GM18951 (cell line): ENCODE results near the gene CD2BP2.

Source experiments
- POLR2A ChIP-seq: IDR thresholded peaks from 4 replicates; pipeline ENCODE4 v1.6.1; 2011; ENCODE audit warnings: mild to moderate bottlenecking; ENCODE audit not compliant: insufficient read length, insufficient read depth; ENCODE audit errors: extremely low read depth
- in situ Hi-C: fragments of 300-500 bp; cut with MboI; formaldehyde crosslinking; loops from one replicate; pipeline ENCODE4 v1.12.0; 2022; ENCODE audit warnings: low sequenced_read_pairs, mixed read lengths, inconsistent platforms; ENCODE audit not compliant: unreplicated experiment

CD2BP2 gene

DNA sequence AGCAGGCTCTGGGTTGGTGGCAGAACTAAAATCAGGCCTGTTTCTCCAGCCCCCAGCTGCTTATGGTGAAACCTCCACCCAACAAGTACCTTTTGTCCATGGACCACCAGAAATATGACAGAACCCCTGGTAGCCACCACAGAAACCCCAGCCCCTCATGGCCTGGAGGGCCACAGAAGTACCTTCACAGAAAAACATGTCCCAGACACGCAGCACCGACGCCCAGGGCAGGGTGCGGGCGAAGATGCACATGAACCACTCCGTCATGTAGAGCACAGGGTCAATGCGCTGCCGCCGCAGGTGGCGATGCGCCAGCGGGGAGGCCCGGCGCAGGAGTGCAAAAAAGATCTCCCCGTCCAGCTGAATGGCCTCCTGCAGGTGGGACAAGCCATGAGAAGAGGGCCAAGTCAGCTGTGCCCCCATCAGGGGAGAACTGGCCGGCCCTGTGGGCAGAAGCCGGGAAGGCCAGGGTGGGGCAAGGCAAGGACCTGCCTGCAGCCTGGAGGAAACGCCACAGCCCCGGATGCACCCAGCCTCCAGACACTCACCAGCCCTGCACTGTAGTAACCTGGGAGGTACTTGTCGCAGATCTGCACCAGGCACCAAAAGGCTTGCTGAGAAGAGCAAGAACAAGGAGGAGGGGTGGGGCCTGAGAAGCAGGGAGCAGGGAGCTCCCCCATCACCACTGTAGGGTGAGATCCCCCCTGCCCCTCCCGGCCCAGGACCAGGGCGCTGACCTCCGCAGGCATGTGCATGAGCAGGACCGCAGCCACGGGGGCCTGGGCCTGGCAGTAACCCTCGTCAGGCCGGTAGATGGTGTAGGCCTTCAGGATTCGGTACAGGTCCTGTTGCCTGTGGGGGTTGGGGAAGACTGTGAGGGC is 4.1 kb upstream of the CD2BP2 start:
- TF ChIP-seq POLR2A = no peak
- in situ Hi-C loops = no loop called here

DNA sequence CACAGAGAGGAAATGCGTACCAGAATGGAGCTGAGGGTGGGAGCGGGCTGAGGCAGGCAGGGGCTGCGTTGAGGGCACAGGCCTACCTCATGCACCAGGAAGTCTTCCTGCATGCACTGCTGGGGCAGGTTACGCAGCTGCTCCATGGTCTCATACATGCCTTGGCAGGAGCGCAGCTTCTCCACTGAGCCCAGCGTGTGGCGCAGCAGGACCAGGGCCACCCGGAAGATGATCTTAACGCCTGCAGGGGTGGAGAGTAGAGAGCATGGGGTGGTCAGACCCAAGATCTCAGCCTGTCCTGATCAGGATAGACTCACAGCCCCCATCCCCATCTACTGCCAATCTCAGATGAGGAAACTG is 3.4 kb upstream of the CD2BP2 start:
- TF ChIP-seq POLR2A = no peak
- in situ Hi-C loops = no loop called here

- in situ Hi-C loops = no loop called here
- TF ChIP-seq POLR2A = no peak
These were observed 2.8 kb upstream of the CD2BP2 start for GRCh38 chr16:30357715-30358576.

DNA sequence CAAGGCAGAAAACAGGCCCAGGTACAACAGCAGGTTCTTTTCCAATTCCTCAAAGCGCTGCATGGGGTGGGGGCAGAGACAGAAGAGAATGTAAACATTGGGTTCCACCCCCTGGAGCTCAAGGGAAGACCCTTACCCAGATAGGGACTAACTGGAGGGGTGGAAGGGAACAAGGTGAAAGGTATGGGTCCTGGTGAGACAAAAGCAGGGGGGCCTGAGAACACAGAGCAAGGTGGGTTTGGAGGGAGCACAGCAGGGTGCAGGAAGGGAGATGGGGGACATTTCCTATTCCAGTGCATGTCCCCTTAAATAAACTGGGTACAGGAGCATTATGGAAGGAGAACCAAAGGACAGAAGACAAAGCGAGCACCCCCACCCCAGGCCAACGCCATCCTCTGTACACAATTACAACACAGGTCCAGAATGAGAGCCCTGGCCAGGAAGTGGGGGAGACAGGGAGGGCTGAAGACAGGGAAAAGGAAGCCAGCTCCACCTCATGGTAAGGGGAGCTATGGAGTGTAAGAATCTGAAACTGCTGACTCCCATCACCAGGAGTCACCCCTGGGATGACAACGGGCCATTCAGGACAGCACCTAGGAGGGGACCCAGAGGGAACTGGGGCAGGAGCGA is 2.1 kb upstream of the CD2BP2 start:
- no peak for TF ChIP-seq POLR2A
- in situ Hi-C loops = no loop called here

DNA sequence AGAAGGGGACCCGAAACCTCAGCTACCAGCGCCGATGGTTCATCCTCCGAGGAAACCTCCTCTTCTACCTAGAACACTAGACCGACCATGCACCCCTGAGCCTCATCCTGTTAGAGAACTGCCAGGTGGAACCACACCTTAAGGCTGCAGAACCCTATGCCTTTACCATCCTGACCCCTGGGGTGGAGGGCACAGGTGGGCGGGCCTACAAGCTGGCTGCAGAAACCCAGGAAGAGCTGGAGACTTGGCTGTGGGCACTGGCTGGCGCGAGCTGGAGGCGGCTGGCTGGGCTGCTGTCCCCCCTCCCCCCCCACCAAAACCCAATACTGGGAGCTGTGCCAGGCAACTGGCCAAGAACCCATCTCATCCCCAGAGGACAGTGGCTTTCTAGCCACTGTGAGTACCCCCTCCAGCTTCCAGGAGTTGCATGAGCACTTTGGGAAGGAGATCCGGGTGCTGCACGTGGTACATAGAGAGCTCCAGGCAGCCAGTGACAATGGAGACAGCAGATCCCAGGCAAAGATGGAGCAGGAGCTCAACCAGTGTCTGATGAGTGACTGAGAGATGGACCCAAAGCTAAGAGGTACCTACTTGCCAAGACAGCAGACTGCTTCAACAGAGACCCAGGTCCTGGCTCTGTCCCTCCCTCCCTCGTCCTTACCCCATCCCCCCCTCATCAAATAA is 1.4 kb upstream of the CD2BP2 start:
- TF ChIP-seq POLR2A = no peak
- in situ Hi-C loops = no loop called here

DNA sequence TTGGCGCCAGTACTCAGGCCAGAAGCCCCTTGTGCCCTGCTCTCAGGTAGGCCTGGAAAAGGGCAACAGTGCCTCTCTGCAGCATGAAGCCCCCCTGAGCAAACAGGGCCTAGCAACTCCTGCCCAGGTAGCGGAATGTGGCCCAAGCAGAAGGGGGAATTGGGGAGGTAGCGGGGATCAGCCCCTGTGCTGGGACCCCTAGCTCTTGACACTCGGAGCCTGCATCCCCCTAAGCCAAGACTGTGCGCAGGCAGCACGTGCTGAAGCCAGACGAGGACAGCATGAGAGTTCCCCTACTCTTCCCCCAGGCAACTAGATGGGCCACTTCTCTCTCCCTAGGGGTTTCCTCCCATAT is 823 bp upstream of the CD2BP2 start:
- in situ Hi-C loops = no loop called here
- no peak for TF ChIP-seq POLR2A

DNA sequence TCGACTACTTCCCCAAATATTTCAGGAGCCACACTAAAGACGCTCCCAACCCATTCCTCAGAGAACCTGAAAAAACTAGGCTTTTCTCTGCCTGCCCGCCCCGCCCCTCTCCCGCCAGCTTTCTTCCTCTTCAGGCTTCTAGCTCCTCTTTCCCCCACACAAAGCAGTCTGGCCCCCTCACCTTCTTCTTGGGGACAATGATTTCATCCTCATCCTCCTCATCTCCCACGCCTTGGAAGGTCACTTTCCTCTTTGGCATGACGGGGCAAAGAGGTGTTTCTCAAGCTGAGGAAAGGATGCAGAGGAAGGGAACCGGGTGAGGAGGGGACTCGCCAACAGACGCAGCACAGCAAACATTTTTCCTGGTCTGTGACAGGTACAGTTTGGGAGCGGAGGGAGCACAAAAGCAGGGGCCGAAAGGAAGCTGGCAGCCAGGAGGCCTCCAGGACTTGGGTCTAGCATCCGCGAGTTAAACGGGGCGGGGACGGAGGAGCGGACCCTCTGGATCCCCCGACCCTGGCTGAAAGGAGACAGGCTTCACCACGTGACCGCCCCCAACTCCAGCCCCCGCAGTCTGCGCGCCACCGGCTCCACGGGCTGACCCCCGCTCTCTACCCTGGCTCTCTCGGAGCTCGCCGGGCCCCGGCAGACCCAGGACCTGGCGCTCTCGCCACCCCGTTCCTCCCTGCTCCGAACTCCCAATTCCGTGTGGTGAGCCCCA is 525 bp downstream of the CD2BP2 start:
- no peak for TF ChIP-seq POLR2A
- in situ Hi-C loops = no loop called here

- in situ Hi-C loops = no loop called here
- no peak for TF ChIP-seq POLR2A
These were observed 1.5 kb downstream of the CD2BP2 start for GRCh38 chr16:30353438-30354129.

DNA sequence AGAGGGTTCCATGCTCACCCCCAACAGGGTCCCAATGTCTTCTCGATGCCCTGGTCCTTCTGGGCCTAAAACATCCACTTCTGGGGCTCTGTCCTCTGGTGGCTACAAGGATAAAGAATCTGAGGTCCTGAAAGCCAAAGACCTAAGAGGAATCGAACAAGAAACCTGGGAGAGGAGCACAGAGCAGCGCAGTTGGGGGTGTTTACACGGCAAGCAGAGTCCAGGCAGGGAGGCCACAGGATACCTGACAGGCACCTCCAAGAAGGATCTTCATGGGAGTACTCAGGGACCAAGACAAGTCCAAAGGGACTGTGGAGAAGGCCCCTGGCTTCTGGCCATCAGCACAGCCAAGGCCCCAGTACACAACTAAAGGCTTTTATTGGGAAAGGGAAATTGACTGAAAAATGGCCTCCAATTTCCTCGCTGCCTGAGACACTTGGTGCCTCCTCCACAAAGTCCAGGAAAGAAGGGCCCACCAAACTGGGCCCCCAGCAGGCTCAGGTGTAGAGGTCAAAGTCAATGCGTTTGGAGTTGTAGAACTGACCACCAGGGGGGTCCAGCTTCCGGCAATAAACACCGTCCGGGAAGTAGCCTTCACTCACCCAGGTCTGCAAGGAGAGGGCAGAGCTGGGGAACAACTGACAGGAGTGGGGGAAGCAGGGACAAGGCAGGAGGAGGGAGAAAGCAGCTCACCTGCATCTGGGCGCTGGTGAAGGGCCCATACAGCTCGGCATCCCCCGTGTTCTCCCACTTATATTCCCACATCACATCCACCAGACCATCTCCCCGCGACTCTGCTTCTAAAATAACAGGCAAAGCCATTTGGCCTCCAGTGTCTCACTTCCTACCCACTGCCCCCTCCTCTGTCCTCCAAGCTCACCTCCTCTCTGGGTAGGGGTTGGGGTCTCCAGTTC is 2.4 kb downstream of the CD2BP2 start:
- no peak for TF ChIP-seq POLR2A
- in situ Hi-C loops = no loop called here

- TF ChIP-seq POLR2A = no peak
- in situ Hi-C loops = no loop called here
These were observed 3.3 kb downstream of the CD2BP2 start for GRCh38 chr16:30351586-30352419.
